SK-N-SH treated with all-trans-retinoic acid at 6 μM for 48 hours (cell line): ENCODE data around the gene NTSR2.

Experiments used
- BACH2 ChIP-seq: fragments of 250-450 bp; sonication (Bioruptor Pico); IDR thresholded peaks from 2 replicates; pipeline ENCODE4 v1.9.0; 2021; ENCODE audit warnings: mild to moderate bottlenecking, borderline replicate concordance
- CSRNP3 ChIP-seq: fragments of 250-450 bp; sonication (Bioruptor Pico); IDR thresholded peaks from 2 replicates; pipeline ENCODE4 v1.5.1; 2021; ENCODE audit warnings: mild to moderate bottlenecking, moderate library complexity
- GLIS3 ChIP-seq: fragments of 250-450 bp; sonication (Bioruptor Pico); IDR thresholded peaks from 2 replicates; pipeline ENCODE4 v1.5.0; 2020; ENCODE audit warnings: mild to moderate bottlenecking, moderate library complexity
- ISL1 ChIP-seq: fragments of 250-450 bp; sonication (Bioruptor Pico); IDR thresholded peaks from 2 replicates; pipeline ENCODE4 v2.1.2; 2022; ENCODE audit warnings: mild to moderate bottlenecking, moderate library complexity
- PATZ1 ChIP-seq: fragments of 250-450 bp; sonication (Bioruptor Pico); IDR thresholded peaks from 2 replicates; pipeline ENCODE4 v1.8.0; 2020; ENCODE audit warnings: mild to moderate bottlenecking, moderate library complexity, borderline replicate concordance
- POU6F1 ChIP-seq: fragments of 250-450 bp; sonication (Bioruptor Pico); IDR thresholded peaks from 2 replicates; pipeline ENCODE4 v1.8.0; 2021; ENCODE audit warnings: low read depth, mild to moderate bottlenecking, moderate library complexity, borderline replicate concordance
- SNAI2 ChIP-seq: fragments of 250-450 bp; sonication (Bioruptor Pico); IDR thresholded peaks from 2 replicates; pipeline ENCODE4 v1.5.0; 2020; ENCODE audit warnings: mild to moderate bottlenecking, moderate library complexity
- TSHZ2 ChIP-seq: fragments of 250-450 bp; sonication (Bioruptor Pico); IDR thresholded peaks from 2 replicates; pipeline ENCODE4 v1.5.0; 2020; ENCODE audit warnings: mild to moderate bottlenecking, moderate library complexity
- ZNF565 ChIP-seq: fragments of 450-650 bp; formaldehyde crosslinking; conservative IDR thresholded peaks from 2 replicates; pipeline ENCODE4 v1.5.0; 2020; ENCODE audit warnings: low read depth, mild to moderate bottlenecking, moderate library complexity

- TF ChIP-seq ZNF565 (no peak), PATZ1 (CRISPR knock-in tag) (no peak), CSRNP3 (CRISPR knock-in tag) (no peak), SNAI2 (CRISPR knock-in tag) (no peak), POU6F1 (CRISPR knock-in tag) (no peak), TSHZ2 (CRISPR knock-in tag) (no peak), BACH2 (CRISPR knock-in tag) (no peak), ISL1 (no peak), GLIS3 (CRISPR knock-in tag) (no peak)
Measured at GRCh38 chr2:11616851-11617415, 53.1 kb downstream of the NTSR2 start.
